ENCODE measurements around the gene FIBIN. TPM values are rescaled to one million over a fixed set of nuclear protein-coding genes. Genes with fewer than 3 reads are reported as not detected.

Gene FIBIN
- total and polyA plus RNA-seq, 10 donors, result 1.00 to 17.9 (median 6.9) TPM

DNA sequence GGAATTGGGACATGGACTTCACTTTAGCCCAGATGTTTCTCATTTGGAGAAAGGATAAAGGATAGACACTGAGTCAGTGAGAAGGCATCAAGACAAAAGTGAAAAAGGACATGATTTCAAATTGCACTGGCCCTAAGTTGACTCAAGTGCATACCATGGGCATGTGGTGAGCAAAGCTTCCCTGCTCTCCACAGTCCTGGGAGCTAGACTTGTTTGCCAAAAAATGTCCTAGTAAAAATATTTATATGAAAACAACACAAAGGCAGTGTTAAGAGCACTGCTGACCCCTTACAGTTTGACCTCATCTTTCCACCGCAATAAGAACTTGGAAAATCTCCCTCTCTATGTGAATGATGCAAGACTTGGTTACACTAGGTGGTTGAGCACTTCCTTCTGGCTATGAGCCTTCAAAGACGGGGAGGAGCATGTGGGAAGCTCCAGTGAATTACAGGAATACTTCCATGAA lies 46.5 kb upstream of the FIBIN start:
- no peak for DNase-seq
- TF ChIP-seq POLR2A (IDR thresholded peaks at IDR 0.05) (no peak), POLR2AphosphoS5 (IDR thresholded peaks at IDR 0.05) (peak in 1 of 3 donors; percentile 56)
- TF ChIP-seq, protein P1, sequence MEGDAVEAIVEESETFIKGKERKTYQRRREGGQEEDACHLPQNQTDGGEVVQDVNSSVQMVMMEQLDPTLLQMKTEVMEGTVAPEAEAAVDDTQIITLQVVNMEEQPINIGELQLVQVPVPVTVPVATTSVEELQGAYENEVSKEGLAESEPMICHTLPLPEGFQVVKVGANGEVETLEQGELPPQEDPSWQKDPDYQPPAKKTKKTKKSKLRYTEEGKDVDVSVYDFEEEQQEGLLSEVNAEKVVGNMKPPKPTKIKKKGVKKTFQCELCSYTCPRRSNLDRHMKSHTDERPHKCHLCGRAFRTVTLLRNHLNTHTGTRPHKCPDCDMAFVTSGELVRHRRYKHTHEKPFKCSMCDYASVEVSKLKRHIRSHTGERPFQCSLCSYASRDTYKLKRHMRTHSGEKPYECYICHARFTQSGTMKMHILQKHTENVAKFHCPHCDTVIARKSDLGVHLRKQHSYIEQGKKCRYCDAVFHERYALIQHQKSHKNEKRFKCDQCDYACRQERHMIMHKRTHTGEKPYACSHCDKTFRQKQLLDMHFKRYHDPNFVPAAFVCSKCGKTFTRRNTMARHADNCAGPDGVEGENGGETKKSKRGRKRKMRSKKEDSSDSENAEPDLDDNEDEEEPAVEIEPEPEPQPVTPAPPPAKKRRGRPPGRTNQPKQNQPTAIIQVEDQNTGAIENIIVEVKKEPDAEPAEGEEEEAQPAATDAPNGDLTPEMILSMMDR (IDR thresholded peaks at IDR 0.05 in 8 of 11, conservative IDR thresholded peaks at IDR 0.05 in 3 of 11), result no peak
- Histone ChIP-seq H3K27me3 (replicated peaks in 1 of 7) (no peaks in the 10 kb centered on the region), H3K4me3 (no peak overlapping the region), H3K9me3 (no peaks in the 10 kb centered on the region), H3K36me3 (no peaks in the 10 kb centered on the region), H3K4me1 (no peaks in the 10 kb centered on the region), H3K27ac (peak overlapping the region in 5 of 8 donors; percentile 7 to 36 (median 26))
- intact Hi-C loops (cut with DNase I; ENCODE audit: low total_unique reads), result no loop called here
- WGBS, 5 donors, result 64 to 77% (median 74%) methylated on average over 2 of the region's 2 CpGs

DNA sequence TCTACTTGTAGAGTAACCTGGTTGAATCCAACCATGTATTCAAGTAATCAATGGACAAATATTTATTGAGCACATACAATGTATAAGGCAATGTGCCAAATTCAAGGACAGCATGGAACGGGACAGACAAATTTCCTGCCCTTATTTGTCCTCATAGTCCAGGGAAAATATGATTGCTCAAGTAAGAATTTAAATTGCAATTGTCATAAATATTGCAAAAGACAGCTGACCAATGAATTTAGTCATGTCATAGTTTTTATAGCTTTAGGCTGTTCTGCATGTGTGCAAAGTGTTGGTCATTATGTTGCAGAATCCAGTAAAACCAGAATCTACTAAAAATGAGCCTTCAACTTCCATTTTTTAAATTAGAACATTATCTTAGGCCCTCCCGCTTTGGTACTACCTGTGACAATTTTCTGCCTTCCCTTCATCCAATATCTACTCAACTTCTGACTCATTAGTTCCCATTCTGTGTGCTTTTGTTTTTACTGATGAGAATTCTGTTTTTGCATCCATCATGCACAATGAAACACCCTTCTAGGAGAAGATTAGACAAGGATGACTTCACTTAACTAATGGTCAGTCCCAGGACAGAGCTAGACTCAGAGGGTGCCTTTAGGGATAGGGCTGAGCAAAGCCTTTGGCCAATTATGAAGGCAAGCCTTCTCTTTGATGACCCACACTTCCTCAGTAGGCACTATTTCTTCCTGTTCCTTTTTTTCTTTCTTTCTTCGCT lies 45.8 kb upstream of the FIBIN start:
- WGBS, 5 donors, result 56 to 75% (median 68%) methylated on average over 3 of the region's 3 CpGs
- intact Hi-C loops (cut with DNase I; ENCODE audit: low total_unique reads), result no loop called here
- H3K4me1 ChIP-seq, result no peaks in the 10 kb centered on the region

DNA sequence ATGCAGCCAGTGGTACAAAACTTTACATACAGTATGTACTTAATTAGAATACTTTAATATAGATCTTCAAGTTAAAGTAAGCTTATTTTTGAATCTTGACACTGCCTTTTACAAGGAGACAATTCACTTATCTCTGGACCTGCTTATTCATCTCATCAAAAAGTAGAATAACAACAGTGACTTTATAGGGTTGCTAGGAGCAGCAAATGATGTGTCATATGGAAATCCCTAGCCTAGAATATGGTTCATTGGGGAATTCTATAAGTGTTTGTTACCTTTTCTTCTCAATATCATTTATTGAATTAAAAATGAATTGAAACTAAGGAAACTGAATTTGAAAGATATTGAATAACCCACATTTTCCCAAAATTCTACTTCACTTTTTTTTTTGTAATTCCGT lies 45.0 kb upstream of the FIBIN start:
- DNase-seq, result no peak
- Histone ChIP-seq H3K36me3 (no peaks in the 10 kb centered on the region), H3K4me3 (no peak overlapping the region), H3K27me3 (replicated peaks in 1 of 7) (no peaks in the 10 kb centered on the region), H3K9me3 (no peaks in the 10 kb centered on the region), H3K27ac (no peak overlapping the region), H3K4me1 (no peaks in the 10 kb centered on the region)
- intact Hi-C loops (cut with DNase I; ENCODE audit: low total_unique reads), result no loop called here
- WGBS, 5 donors, result 81 to 96% (median 87%) methylated on average over 1 of the region's 1 CpG
- no peak for TF ChIP-seq POLR2AphosphoS5 (IDR thresholded peaks at IDR 0.05)
- TF ChIP-seq POLR2A (IDR thresholded peaks at IDR 0.05), result no peak
- TF ChIP-seq, protein P1 (IDR thresholded peaks at IDR 0.05 in 8 of 11, conservative IDR thresholded peaks at IDR 0.05 in 3 of 11), result no peak

More for the DNA sequence above, 45.8 kb upstream of the FIBIN start:
- Histone ChIP-seq H3K27me3 (replicated peaks in 1 of 7) (no peaks in the 10 kb centered on the region), H3K27ac (peak overlapping the region in 5 of 8 donors; percentile 0 to 36 (median 11)), H3K9me3 (no peaks in the 10 kb centered on the region), H3K4me3 (no peak overlapping the region), H3K36me3 (no peaks in the 10 kb centered on the region)
- TF ChIP-seq, protein P1 (IDR thresholded peaks at IDR 0.05 in 8 of 11, conservative IDR thresholded peaks at IDR 0.05 in 3 of 11), result no peak
- TF ChIP-seq POLR2AphosphoS5 (IDR thresholded peaks at IDR 0.05) (no peak), POLR2A (IDR thresholded peaks at IDR 0.05) (no peak)
- no peak for DNase-seq

DNA sequence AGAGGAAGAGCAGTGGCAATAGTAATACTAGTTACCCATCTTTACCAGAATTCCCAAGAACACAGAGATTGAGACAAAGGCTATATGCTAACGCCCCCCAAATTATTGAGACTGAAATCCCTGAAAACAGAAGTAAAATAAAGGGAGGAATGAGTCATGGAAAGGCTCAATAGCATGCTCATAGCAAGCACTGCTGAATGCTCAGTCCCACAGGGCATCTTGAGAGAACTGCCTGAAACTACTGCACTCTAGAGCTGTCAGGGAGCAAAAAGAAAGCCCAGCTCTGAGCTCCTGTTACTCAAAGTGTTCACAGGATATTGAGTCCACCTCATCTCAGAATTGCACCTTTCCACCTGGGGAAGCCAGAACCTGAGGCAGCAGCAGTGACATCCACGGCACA lies 44.1 kb upstream of the FIBIN start:
- Histone ChIP-seq H3K9me3 (no peaks in the 10 kb centered on the region), H3K27ac (no peak overlapping the region), H3K27me3 (replicated peaks in 1 of 7) (no peaks in the 10 kb centered on the region), H3K4me3 (no peak overlapping the region), H3K4me1 (no peaks in the 10 kb centered on the region), H3K36me3 (no peaks in the 10 kb centered on the region)
- 61 to 86% (median 83%) methylated on average over 1 to 2 of the region's 2 CpGs for WGBS, 5 donors
- intact Hi-C loops (cut with DNase I; ENCODE audit: low total_unique reads), result no loop called here
- DNase-seq, result no peak
- TF ChIP-seq POLR2AphosphoS5 (IDR thresholded peaks at IDR 0.05), result no peak
- TF ChIP-seq POLR2A (IDR thresholded peaks at IDR 0.05), result no peak
